ENCODE measurements around the gene RBPJ. TPM values are rescaled to one million over a fixed set of nuclear protein-coding genes. Genes with fewer than 3 reads are reported as not detected.

Gene RBPJ
- polyA plus RNA-seq, 1 of the 3 experiments (the other 2 are of a cell fraction) = 13.8 TPM

DNA sequence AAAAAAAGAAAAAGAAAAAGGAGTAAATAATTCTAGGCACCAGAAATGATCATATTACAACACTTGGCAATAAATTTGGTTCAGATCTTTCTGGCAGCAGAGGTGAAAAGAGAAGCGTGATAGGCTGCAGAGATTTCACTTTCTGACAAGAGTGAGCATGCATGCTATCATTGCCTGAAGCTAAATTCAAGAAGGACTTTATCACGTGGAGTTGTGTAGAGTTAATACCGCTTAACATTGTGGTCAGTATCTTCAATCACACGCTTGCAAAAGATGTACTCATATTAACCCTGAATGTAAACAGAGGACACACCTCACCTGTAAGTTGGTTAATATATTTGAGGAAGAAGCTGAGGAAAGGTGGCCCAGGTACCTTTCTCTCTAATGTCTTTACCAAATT is 31.4 kb upstream of the RBPJ start:
- ChIA-PET POLR2A (no interaction called here), CTCF (interaction anchor here (0.7 kb wide), 1 partner anchor 33 kb away, joined by 3 read pairs; no protein-coding TSS in a partner anchor)
- Histone ChIP-seq H3K36me3 (replicated peaks in 1 of 2; ENCODE audit: control insufficient read depth in 1 of 2, insufficient read depth in 2 of 2, low read length in 1 of 2) (no peaks in the 10 kb centered on the region), H3K4me2 (no peak overlapping the region), H3K9me3 (no peaks in the 10 kb centered on the region), H3K9ac (no peak overlapping the region), H3K9me2 (no peaks in the 10 kb centered on the region), H3K27ac (ENCODE audit: low read depth in 2 of 2, low read length in 1 of 2) (no peak overlapping the region), H3K27me3 (ENCODE audit: insufficient read depth) (no peaks in the 10 kb centered on the region; the same call in 1 of the 2 replicates), H3K79me2 (ENCODE audit: insufficient read depth) (no peaks in the 10 kb centered on the region), H4K20me1 (ENCODE audit: insufficient read depth) (no peaks in the 10 kb centered on the region), H2AFZ (ENCODE audit: low read depth) (no peak overlapping the region), H3K4me1 (ENCODE audit: control insufficient read depth in 1 of 2, insufficient read depth in 2 of 2, low read depth in 1 of 2, low read length in 1 of 2) (no peaks in the 10 kb centered on the region), H3K4me3 (ENCODE audit: low read depth in 2 of 2, low read length in 1 of 2) (no peak overlapping the region), H3F3A (replicated peaks; ENCODE audit: insufficient read depth) (no peaks in the 10 kb centered on the region)
- DNase-seq = no peak
- WGBS (ENCODE audit: low lambda C conversion rate) = 70% methylated on average over 4 of the region's 4 CpGs
- TF ChIP-seq, protein P1, sequence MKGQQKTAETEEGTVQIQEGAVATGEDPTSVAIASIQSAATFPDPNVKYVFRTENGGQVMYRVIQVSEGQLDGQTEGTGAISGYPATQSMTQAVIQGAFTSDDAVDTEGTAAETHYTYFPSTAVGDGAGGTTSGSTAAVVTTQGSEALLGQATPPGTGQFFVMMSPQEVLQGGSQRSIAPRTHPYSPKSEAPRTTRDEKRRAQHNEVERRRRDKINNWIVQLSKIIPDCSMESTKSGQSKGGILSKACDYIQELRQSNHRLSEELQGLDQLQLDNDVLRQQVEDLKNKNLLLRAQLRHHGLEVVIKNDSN (IDR thresholded peaks at IDR 0.05; ENCODE audit: borderline replicate concordance, low read depth) = no peak
- no peak for TF ChIP-seq FOXM1 (IDR thresholded peaks at IDR 0.05; ENCODE audit: low read depth)
- TF ChIP-seq, protein P2, sequence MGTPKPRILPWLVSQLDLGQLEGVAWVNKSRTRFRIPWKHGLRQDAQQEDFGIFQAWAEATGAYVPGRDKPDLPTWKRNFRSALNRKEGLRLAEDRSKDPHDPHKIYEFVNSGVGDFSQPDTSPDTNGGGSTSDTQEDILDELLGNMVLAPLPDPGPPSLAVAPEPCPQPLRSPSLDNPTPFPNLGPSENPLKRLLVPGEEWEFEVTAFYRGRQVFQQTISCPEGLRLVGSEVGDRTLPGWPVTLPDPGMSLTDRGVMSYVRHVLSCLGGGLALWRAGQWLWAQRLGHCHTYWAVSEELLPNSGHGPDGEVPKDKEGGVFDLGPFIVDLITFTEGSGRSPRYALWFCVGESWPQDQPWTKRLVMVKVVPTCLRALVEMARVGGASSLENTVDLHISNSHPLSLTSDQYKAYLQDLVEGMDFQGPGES (IDR thresholded peaks at IDR 0.05; ENCODE audit: low read depth, low read length) = no peak
- no peak for TF ChIP-seq EZH2phosphoT487 (IDR thresholded peaks at IDR 0.05; ENCODE audit: borderline replicate concordance, low read depth)
- TF ChIP-seq RXRA (IDR thresholded peaks at IDR 0.05; ENCODE audit: borderline replicate concordance, low read depth) = no peak
- TF ChIP-seq, protein P3, sequence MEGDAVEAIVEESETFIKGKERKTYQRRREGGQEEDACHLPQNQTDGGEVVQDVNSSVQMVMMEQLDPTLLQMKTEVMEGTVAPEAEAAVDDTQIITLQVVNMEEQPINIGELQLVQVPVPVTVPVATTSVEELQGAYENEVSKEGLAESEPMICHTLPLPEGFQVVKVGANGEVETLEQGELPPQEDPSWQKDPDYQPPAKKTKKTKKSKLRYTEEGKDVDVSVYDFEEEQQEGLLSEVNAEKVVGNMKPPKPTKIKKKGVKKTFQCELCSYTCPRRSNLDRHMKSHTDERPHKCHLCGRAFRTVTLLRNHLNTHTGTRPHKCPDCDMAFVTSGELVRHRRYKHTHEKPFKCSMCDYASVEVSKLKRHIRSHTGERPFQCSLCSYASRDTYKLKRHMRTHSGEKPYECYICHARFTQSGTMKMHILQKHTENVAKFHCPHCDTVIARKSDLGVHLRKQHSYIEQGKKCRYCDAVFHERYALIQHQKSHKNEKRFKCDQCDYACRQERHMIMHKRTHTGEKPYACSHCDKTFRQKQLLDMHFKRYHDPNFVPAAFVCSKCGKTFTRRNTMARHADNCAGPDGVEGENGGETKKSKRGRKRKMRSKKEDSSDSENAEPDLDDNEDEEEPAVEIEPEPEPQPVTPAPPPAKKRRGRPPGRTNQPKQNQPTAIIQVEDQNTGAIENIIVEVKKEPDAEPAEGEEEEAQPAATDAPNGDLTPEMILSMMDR (IDR thresholded peaks at IDR 0.05) = no peak
- TF ChIP-seq, protein P4, sequence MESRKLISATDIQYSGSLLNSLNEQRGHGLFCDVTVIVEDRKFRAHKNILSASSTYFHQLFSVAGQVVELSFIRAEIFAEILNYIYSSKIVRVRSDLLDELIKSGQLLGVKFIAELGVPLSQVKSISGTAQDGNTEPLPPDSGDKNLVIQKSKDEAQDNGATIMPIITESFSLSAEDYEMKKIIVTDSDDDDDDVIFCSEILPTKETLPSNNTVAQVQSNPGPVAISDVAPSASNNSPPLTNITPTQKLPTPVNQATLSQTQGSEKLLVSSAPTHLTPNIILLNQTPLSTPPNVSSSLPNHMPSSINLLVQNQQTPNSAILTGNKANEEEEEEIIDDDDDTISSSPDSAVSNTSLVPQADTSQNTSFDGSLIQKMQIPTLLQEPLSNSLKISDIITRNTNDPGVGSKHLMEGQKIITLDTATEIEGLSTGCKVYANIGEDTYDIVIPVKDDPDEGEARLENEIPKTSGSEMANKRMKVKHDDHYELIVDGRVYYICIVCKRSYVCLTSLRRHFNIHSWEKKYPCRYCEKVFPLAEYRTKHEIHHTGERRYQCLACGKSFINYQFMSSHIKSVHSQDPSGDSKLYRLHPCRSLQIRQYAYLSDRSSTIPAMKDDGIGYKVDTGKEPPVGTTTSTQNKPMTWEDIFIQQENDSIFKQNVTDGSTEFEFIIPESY (IDR thresholded peaks at IDR 0.05; ENCODE audit: borderline replicate concordance, low read depth) = no peak
- TF ChIP-seq ELF1 (IDR thresholded peaks at IDR 0.05) = no peak

DNA sequence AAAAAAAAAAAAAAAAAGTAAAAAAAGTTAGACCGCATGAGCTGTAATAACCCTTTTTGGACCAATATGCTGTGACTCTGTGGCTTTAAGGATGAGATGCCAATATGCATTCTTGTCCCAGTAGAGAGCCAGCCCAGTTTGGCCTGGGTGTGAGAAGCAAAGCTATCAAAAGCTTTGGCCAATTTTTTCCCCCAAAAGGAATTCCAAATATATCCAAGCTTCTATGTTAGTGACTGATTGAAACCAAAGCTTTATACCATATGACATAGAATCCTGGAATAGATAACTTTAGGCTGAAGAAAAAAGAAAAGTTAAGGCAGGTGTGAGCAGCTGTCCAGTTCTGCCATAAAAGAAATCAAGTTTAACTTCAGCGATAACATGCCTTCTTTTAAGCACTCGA is 30.5 kb upstream of the RBPJ start:
- DNase-seq = no peak
- no peaks in the 10 kb centered on the region; the same call in 1 of the 2 replicates for H3K27me3 ChIP-seq (ENCODE audit: insufficient read depth)
- no peaks in the 10 kb centered on the region for H3F3A ChIP-seq (replicated peaks; ENCODE audit: insufficient read depth)
- CTCF ChIA-PET = interaction anchor here (0.7 kb wide), 1 partner anchor 32 kb away, joined by 3 read pairs; no protein-coding TSS in a partner anchor
- H3K36me3 ChIP-seq (replicated peaks in 1 of 2; ENCODE audit: control insufficient read depth in 1 of 2, insufficient read depth in 2 of 2, low read length in 1 of 2) = no peaks in the 10 kb centered on the region
- no peak overlapping the region for H3K9ac ChIP-seq
- H3K9me2 ChIP-seq = no peaks in the 10 kb centered on the region
- no peak overlapping the region for H3K4me2 ChIP-seq
- H2AFZ ChIP-seq (ENCODE audit: low read depth) = no peak overlapping the region
- 72% methylated on average over 3 of the region's 3 CpGs for WGBS (ENCODE audit: low lambda C conversion rate)
- H3K9me3 ChIP-seq = no peaks in the 10 kb centered on the region
- no peaks in the 10 kb centered on the region for H3K79me2 ChIP-seq (ENCODE audit: insufficient read depth)
- no peaks in the 10 kb centered on the region for H4K20me1 ChIP-seq (ENCODE audit: insufficient read depth)
- TF ChIP-seq EZH2phosphoT487 (IDR thresholded peaks at IDR 0.05; ENCODE audit: borderline replicate concordance, low read depth) (no peak), YY1 (IDR thresholded peaks at IDR 0.05; ENCODE audit: low read depth) (no peak), CHD2 (IDR thresholded peaks at IDR 0.05; ENCODE audit: low read length, partially characterized antibody) (no peak), RFX5 (IDR thresholded peaks at IDR 0.05; ENCODE audit: low read length) (no peak), ELF1 (IDR thresholded peaks at IDR 0.05) (no peak), FOXM1 (IDR thresholded peaks at IDR 0.05; ENCODE audit: low read depth) (no peak)
- TF ChIP-seq, protein P4 (IDR thresholded peaks at IDR 0.05; ENCODE audit: borderline replicate concordance, low read depth) = no peak
- TF ChIP-seq, protein P5, sequence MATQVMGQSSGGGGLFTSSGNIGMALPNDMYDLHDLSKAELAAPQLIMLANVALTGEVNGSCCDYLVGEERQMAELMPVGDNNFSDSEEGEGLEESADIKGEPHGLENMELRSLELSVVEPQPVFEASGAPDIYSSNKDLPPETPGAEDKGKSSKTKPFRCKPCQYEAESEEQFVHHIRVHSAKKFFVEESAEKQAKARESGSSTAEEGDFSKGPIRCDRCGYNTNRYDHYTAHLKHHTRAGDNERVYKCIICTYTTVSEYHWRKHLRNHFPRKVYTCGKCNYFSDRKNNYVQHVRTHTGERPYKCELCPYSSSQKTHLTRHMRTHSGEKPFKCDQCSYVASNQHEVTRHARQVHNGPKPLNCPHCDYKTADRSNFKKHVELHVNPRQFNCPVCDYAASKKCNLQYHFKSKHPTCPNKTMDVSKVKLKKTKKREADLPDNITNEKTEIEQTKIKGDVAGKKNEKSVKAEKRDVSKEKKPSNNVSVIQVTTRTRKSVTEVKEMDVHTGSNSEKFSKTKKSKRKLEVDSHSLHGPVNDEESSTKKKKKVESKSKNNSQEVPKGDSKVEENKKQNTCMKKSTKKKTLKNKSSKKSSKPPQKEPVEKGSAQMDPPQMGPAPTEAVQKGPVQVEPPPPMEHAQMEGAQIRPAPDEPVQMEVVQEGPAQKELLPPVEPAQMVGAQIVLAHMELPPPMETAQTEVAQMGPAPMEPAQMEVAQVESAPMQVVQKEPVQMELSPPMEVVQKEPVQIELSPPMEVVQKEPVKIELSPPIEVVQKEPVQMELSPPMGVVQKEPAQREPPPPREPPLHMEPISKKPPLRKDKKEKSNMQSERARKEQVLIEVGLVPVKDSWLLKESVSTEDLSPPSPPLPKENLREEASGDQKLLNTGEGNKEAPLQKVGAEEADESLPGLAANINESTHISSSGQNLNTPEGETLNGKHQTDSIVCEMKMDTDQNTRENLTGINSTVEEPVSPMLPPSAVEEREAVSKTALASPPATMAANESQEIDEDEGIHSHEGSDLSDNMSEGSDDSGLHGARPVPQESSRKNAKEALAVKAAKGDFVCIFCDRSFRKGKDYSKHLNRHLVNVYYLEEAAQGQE (IDR thresholded peaks at IDR 0.05; ENCODE audit: low read depth, low read length) = no peak
- no peaks in the 10 kb centered on the region for H3K4me1 ChIP-seq (ENCODE audit: control insufficient read depth in 1 of 2, insufficient read depth in 2 of 2, low read depth in 1 of 2, low read length in 1 of 2)
- no peak overlapping the region for H3K4me3 ChIP-seq (ENCODE audit: low read depth in 2 of 2, low read length in 1 of 2)
- H3K27ac ChIP-seq (ENCODE audit: low read depth in 2 of 2, low read length in 1 of 2) = no peak overlapping the region
- POLR2A ChIA-PET = no interaction called here
